ENCODE data around the gene PPFIBP1.

Gene PPFIBP1

GRCh38 chr12:27711967-27712366 is 188.0 kb downstream of the PPFIBP1 start:
- peaks cover 9% of the 10 kb centered on the region for H3K36me3 ChIP-seq (ENCODE audit: low read depth)
- no peaks in the 10 kb centered on the region for H3K9me3 ChIP-seq (ENCODE audit: severe bottlenecking)
- H3K4me1 ChIP-seq (ENCODE audit: insufficient read depth, poor library complexity, severe bottlenecking): no peaks in the 10 kb centered on the region
- H3K27ac ChIP-seq (ENCODE audit: poor library complexity, severe bottlenecking): no peak overlapping the region
- no peaks in the 10 kb centered on the region for H3K27me3 ChIP-seq (ENCODE audit: insufficient read depth, poor library complexity, severe bottlenecking)
- H3K4me3 ChIP-seq (ENCODE audit: severe bottlenecking): no peak overlapping the region
- TF ChIP-seq CTCF (IDR thresholded peaks at IDR 0.05; ENCODE audit: poor library complexity, severe bottlenecking): no peak
- ATAC-seq (ENCODE audit: low read depth): no peak
- DNase-seq (ENCODE audit: low spot score): no peak

- H3K27ac ChIP-seq (ENCODE audit: poor library complexity, severe bottlenecking): no peak overlapping the region
- peaks cover 6% of the 10 kb centered on the region; the same call in 1 of the 2 replicates for H3K36me3 ChIP-seq (ENCODE audit: low read depth)
- no peaks in the 10 kb centered on the region for H3K9me3 ChIP-seq (ENCODE audit: severe bottlenecking)
- H3K27me3 ChIP-seq (ENCODE audit: insufficient read depth, poor library complexity, severe bottlenecking): no peaks in the 10 kb centered on the region
- no peaks in the 10 kb centered on the region for H3K4me1 ChIP-seq (ENCODE audit: insufficient read depth, poor library complexity, severe bottlenecking)
- ATAC-seq (ENCODE audit: low read depth) (no peak), DNase-seq (ENCODE audit: low spot score) (no peak)
- no peak for TF ChIP-seq CTCF (IDR thresholded peaks at IDR 0.05; ENCODE audit: poor library complexity, severe bottlenecking)
- H3K4me3 ChIP-seq (ENCODE audit: severe bottlenecking): no peak overlapping the region
Observed at GRCh38 chr12:27723212-27723611, 199.2 kb downstream of the PPFIBP1 start.

- peaks cover 14% of the 10 kb centered on the region for H3K36me3 ChIP-seq (ENCODE audit: low read depth)
- H3K9me3 ChIP-seq (ENCODE audit: severe bottlenecking): no peaks in the 10 kb centered on the region
- no peak for TF ChIP-seq CTCF (IDR thresholded peaks at IDR 0.05; ENCODE audit: poor library complexity, severe bottlenecking)
- DNase-seq (ENCODE audit: low spot score): no peak
- no peak for ATAC-seq (ENCODE audit: low read depth)
- no peak overlapping the region for H3K4me3 ChIP-seq (ENCODE audit: severe bottlenecking)
- H3K4me1 ChIP-seq (ENCODE audit: insufficient read depth, poor library complexity, severe bottlenecking): no peaks in the 10 kb centered on the region
- no peak overlapping the region for H3K27ac ChIP-seq (ENCODE audit: poor library complexity, severe bottlenecking)
- no peaks in the 10 kb centered on the region for H3K27me3 ChIP-seq (ENCODE audit: insufficient read depth, poor library complexity, severe bottlenecking)
Observed at GRCh38 chr12:27730097-27730588, 206.1 kb downstream of the PPFIBP1 start.

GRCh38 chr12:27732281-27732680 is 208.3 kb downstream of the PPFIBP1 start:
- DNase-seq (ENCODE audit: low spot score): no peak
- H3K36me3 ChIP-seq (ENCODE audit: low read depth): peaks cover 30% of the 10 kb centered on the region

More at GRCh38 chr12:27732281-27732680, 208.3 kb downstream of the PPFIBP1 start:
- TF ChIP-seq CTCF (IDR thresholded peaks at IDR 0.05; ENCODE audit: poor library complexity, severe bottlenecking): no peak
- Histone ChIP-seq H3K27ac (ENCODE audit: poor library complexity, severe bottlenecking) (no peak overlapping the region), H3K9me3 (ENCODE audit: severe bottlenecking) (no peaks in the 10 kb centered on the region), H3K4me3 (ENCODE audit: severe bottlenecking) (no peak overlapping the region), H3K27me3 (ENCODE audit: insufficient read depth, poor library complexity, severe bottlenecking) (no peaks in the 10 kb centered on the region), H3K4me1 (ENCODE audit: insufficient read depth, poor library complexity, severe bottlenecking) (no peaks in the 10 kb centered on the region)
- ATAC-seq (ENCODE audit: low read depth): no peak

All from RWPE2 (cell line).